Limb (tissue), 2 donors: Measurements from ENCODE around the gene VN1R4.
A peak's percentile ranks its signal among the peaks of the same experiment; 100 is the strongest.
"Not testable (repeated sequence)": the region's sequence is repeated elsewhere in the genome, so short reads cannot be mapped to it uniquely, and the experiment has no call there.

Source experiments
- DNase-seq, 2 donors: peaks; one replicate each; pipeline ENCODE4 v3.0.0-alpha.2; 2016; ENCODE audit errors: extremely low spot score in 2 of 2

Gene VN1R4

GRCh38 chr19:53267623-53268022 is at the start of gene VN1R4:
VN1R4 (minus strand) TSS chr19:53267723; CDS start chr19:53267665, 58 bp downstream.
- not testable (repeated sequence) for DNase-seq

- no peak for DNase-seq
Measured at GRCh38 chr19:53311897-53312296, 44.4 kb upstream of the VN1R4 start.

GRCh38 chr19:53311044-53311443 is 43.5 kb upstream of the VN1R4 start:
- DNase-seq, result no peak

GRCh38 chr19:53308339-53308811 is 40.9 kb upstream of the VN1R4 start:
- peak; percentile 17 to 65 for DNase-seq

- DNase-seq, result not testable (repeated sequence)
Measured at GRCh38 chr19:53301341-53301740, 33.8 kb upstream of the VN1R4 start.

- no peak for DNase-seq
Measured at GRCh38 chr19:53294786-53295441, 27.4 kb upstream of the VN1R4 start.

GRCh38 chr19:53290758-53291549 is 23.4 kb upstream of the VN1R4 start:
- DNase-seq, result no peak

GRCh38 chr19:53285087-53285486 is 17.6 kb upstream of the VN1R4 start:
- DNase-seq, result no peak

- not testable (repeated sequence) for DNase-seq
Measured at GRCh38 chr19:53281947-53282346, 14.4 kb upstream of the VN1R4 start.

GRCh38 chr19:53275480-53275879 is 8.0 kb upstream of the VN1R4 start:
- DNase-seq, result no peak

- no peak for DNase-seq
Measured at GRCh38 chr19:53272044-53272443, 4.5 kb upstream of the VN1R4 start.

- not testable (repeated sequence) for DNase-seq
Measured at GRCh38 chr19:53269861-53270260, 2.3 kb upstream of the VN1R4 start.

GRCh38 chr19:53257715-53258342 is 9.7 kb downstream of the VN1R4 start, which contains the start of gene VN1R2:
VN1R2 (plus strand) TSS chr19:53258292; CDS start chr19:53258376, 84 bp downstream.
- DNase-seq, result not testable (repeated sequence)

- peak; percentile 89 to 93 for DNase-seq
Measured at GRCh38 chr19:53254411-53255341, 12.8 kb downstream of the VN1R4 start, which contains the start of gene ZNF677. ZNF677 (minus strand) TSS chr19:53254873; CDS start chr19:53251550, 3,323 bp downstream.

- DNase-seq, result no peak
Measured at GRCh38 chr19:53246498-53246897, 21.0 kb downstream of the VN1R4 start.

GRCh38 chr19:53237114-53237777 is 30.3 kb downstream of the VN1R4 start:
- no peak for DNase-seq

GRCh38 chr19:53224606-53225005 is 42.9 kb downstream of the VN1R4 start:
- no peak for DNase-seq

- DNase-seq, result not testable (repeated sequence)
Measured at GRCh38 chr19:53222716-53223115, 44.8 kb downstream of the VN1R4 start.
